Right ventricle myocardium superior (tissue), 1 donor: Measurements from ENCODE around the gene SEPTIN6. TPM values are rescaled to one million over a fixed set of nuclear protein-coding genes. Genes with fewer than 3 reads are reported as not detected.
"Not testable (repeated sequence)": the region's sequence is repeated elsewhere in the genome, so short reads cannot be mapped to it uniquely, and the experiment has no call there.

Experiments
- ATAC-seq: fragments of 200-7000 bp; cut with Tn5 transposase; one replicate; pipeline ENCODE4 v1.9.1; 2020; ENCODE audit warnings: mild to moderate bottlenecking; ENCODE audit not compliant: poor library complexity
- DNase-seq: peaks from one replicate; pipeline ENCODE4 v3.0.0-alpha.2; 2020
- intact Hi-C: fragments of 100-400 bp; cut with DNase I; formaldehyde crosslinking; loops from one replicate; pipeline ENCODE4 v1.11.2; 2022
- total RNA-seq: library from RNA; stranded (reverse); fragmentation: NEBNext Ultra II Directional; extraction: Animal tissue kit (Norgen Biotek cat#: 25700); gene quantifications from one replicate; pipeline ENCODE4 v1.2.1, GENCODE V29; 2021
- donor health status: DM: no; HTN: yes; CAD: no; lungs with severe emphysema.

SEPTIN6 gene
- total RNA-seq, 1 donor from 2014 or later, result 6.6 TPM

DNA sequence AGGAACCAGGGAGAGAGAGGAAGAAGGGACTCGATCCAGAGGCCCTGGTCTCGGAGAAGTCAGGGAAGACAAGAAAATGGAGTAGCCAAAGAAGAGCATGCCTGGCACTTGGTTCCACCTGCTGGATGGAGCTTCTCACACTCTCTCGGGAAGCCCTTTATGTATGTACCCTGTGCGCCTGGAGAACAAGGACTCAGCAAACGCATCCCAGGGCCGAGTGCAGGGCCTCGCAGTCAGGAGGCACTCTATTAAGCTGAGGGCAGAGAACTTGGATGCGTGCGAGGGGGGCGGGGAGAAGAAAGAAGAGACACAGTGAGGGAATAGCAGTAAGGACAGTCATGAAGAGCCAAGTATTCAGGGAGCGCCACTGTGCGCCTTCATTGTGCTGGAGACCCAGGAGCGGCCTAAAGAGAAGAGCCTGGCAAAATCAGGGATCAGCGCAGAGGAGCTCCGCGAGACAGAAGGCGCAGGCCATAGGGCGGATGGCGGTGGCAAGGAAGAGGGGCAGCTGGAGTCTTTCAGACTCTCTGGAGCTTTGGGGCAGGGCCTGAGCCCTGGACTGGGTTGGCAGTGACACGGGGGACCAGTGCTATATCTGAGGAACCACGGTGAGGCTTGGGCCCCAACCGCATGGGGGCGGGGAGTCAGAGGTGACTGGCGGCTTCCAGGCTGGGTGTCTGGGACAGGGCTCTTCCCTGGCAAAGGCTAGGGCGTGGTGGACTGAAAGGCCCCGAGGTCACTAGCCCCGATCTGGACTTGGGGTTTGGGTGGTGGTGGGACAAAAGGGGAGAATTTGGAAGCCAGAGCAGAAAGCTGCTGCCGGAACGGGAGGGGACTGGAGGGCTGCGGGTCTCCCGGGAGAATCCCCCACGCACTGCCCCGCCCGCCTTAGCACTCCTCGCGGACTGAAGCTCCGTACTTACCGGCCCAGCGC is 1.9 kb upstream of the SEPTIN6 start:
- ATAC-seq, result no peak
- intact Hi-C loops, result no loop called here
- no peak for DNase-seq

DNA sequence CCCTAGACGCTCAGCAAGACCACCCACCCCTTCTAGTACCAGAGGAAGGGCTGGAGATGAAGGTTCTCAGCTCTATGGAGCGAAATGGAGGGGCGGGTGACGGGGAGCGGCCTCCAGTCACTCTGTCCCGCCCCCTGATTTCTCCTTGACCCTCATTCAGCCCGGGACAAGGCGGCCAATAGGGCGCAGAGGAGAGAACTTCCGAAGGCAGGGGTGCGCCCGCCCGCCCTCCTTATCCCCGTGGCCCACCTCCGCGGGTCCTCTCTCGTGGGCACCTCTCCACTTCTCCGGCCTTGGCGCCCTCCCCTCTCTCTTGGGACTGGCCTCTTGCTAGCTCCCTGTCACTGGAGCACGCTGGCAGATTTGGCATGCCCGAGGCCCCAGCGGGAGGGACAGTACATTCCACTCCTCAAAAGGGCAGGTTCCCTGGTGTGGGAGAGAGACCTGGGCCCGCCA is 1.1 kb upstream of the SEPTIN6 start:
- ATAC-seq, result no peak
- intact Hi-C loops, result no loop called here
- DNase-seq, result peak; percentile 42

DNA sequence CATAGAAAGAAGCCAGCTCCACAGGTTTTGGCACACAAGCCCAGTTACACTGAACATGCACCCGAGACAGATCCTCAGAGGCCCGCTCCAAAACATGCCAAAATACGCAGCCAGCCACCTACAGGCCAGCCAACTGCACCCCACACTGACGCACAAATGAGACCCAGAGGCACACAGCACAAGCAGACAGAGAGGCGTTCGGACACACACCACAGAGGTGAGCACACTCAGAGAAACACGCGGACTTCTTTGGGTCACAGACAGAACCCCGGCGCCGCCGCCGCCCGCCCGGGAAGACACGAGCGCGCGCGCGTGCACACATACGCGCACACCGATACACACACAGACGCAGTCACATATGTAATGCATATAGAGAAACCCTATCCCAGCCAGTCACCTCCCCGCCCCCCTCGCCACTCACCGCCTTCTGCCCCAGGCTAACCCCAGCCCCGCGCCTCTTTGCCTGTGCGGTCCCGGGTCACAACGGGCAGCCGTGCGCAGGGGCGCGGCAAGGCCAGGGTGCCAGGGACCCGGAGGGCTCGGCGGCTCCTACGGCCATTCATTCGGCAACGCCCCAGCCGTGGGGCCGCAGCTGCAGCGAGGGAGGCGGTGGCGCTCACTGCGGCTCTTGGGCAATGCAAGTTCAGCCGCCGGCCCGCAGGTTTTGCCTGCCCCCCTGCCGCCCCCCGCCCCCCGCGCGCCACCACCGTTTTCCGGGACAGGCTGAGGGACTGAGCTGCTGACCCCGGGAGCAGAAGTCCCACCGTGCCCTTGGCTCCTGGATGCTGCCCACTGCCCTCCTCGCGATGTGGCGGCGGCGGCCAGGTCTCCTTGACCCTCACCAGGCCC is 553 bp downstream of the SEPTIN6 start:
- ATAC-seq (peak; percentile 69), DNase-seq (peak; percentile 55)
- intact Hi-C loops, result no loop called here

GRCh38 chrX:119690921-119691716 is 1.8 kb downstream of the SEPTIN6 start:
- DNase-seq (no peak), ATAC-seq (no peak)
- intact Hi-C loops, result no loop called here

GRCh38 chrX:119688911-119689321 is 4.1 kb downstream of the SEPTIN6 start:
- intact Hi-C loops, result no loop called here
- no peak for ATAC-seq
- no peak for DNase-seq

GRCh38 chrX:119687661-119688413 is 5.1 kb downstream of the SEPTIN6 start:
- no peak for ATAC-seq
- intact Hi-C loops, result no loop called here
- no peak for DNase-seq

- no peak for DNase-seq
- peak; percentile 36 for ATAC-seq
- intact Hi-C loops, result no loop called here
Measured at GRCh38 chrX:119686087-119686691, 6.8 kb downstream of the SEPTIN6 start.

- ATAC-seq (peak; percentile 52), DNase-seq (no peak)
- intact Hi-C loops, result no loop called here
Measured at GRCh38 chrX:119685225-119686066, 7.5 kb downstream of the SEPTIN6 start.

- DNase-seq (no peak), ATAC-seq (no peak)
- intact Hi-C loops, result no loop called here
Measured at GRCh38 chrX:119684916-119685224, 8.1 kb downstream of the SEPTIN6 start.

DNA sequence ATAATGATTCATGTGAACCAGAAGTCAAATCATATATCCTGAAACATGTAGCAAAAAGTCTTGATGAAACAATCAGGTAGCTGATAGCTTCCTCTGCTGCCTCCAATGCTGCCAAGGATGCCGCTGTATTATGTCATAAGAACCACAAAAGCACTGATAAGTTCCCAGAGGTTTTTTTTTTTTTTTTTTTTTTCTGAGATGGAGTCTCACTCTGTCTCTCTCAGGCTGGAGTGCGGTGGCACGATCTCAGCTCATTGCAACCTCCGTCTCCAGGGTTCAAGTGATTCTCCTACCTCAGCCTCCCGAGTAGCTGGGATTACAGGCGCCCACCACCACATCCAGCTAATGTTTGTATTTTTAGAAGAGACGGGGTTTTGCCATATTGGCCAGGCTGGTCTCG is 8.7 kb downstream of the SEPTIN6 start:
- DNase-seq, ATAC-seq, intact Hi-C loops: not testable (repeated sequence)

GRCh38 chrX:119682019-119682989 is 10.7 kb downstream of the SEPTIN6 start:
- DNase-seq (no peak), ATAC-seq (no peak)
- intact Hi-C loops, result no loop called here

DNA sequence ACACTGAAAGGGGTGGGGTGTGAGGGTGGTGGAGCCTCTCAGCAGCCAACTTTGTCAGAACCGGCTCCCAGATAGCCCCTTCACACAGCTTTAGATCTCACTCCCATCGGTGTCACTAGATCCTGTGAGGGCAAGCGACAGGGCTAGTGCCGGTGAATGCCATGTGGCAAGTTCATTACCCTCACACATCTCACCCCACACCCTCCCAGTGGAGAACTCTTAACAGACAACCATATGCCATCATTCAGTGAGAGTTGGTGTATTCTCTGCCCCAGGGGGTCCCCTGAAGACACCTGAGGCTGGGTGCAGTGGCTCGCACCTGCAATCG is 15.3 kb downstream of the SEPTIN6 start:
- intact Hi-C loops, result no loop called here
- DNase-seq (no peak), ATAC-seq (no peak)

DNA sequence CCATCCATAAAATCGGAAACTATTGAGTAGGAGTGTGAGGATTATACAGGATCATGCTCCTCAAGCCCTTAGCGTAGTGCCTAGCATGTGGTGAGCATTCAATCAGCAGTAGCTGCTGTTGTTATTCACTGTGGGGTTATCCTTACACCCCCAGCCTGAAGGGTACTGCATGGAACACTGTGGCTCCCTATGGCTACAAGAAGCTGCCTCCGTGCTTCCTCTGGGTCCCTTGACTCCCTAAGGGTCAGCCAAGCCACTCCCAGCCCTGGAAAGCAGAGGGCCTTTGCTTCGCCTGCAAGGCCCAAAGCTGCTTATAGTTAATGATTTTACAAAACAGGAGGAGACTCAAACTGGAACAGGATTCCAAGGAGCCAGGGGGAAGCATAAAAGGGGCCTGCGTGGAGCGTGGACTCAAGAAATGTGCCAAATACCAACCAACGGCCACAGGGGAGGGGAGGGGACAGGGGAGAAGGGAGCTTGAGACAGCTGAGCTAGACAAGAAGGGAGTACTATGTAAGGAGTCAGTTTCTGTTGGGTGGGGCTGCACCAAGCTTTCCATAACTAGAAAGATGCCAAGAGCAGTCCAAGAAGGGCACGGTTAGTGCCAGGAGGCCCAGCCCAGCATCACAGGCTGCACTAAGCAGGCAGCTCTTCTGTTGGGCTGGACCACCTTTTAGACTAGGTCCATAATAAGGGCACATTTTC is 15.9 kb downstream of the SEPTIN6 start:
- ATAC-seq, result no peak
- intact Hi-C loops, result no loop called here
- DNase-seq, result no peak

DNA sequence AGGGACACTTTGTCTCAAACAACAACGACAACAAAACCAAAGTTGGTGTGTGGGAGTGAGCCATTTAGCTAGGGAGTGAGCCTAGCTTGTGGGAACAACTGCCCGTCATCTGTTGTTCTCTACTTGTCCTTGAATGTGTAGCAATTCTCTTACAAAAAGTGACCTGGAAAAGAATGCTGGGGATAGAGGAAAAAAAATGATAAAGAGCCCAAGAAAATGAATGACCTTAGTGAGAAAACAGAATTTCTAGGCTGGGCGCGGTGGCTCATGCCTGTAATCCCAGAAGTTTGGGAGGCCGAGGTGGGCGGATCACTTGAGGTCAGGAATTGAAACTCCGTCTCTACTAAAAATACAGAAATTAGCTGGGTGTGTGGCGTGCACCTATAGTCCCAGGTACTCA is 19.6 kb downstream of the SEPTIN6 start:
- DNase-seq (no peak), ATAC-seq (no peak)
- intact Hi-C loops, result no loop called here

DNA sequence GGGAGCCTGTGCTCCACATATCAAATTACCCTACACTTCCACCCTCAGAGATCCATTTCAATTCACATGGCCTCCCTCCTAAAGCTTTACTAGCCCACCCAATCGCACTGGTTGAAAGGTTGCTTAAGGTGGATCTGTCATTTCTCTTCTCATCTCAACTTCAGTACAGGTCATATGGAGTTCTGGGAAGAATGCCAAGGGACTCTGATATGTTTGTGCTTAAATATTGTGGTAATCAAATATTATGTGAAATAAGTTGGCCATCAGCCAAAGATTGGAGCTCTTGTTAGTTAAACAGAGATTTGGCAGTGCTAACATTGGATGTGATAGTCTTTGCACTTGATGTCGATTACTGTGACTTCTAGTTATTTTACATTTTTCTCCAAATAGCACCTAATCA is 20.5 kb downstream of the SEPTIN6 start:
- intact Hi-C loops, result no loop called here
- no peak for ATAC-seq
- DNase-seq, result no peak
